CD4-positive, alpha-beta T cell treated with Interleukin-15 for 1 hour (primary cell): Measurements from ENCODE around the gene ESYT3.
"Not testable (repeated sequence)": the region's sequence is repeated elsewhere in the genome, so short reads cannot be mapped to it uniquely, and the experiment has no call there.

ENCODE experiments used
- DNase-seq: peaks from one replicate; pipeline ENCODE4 v3.0.0-alpha.2; 2020

The ESYT3 gene

GRCh38 chr3:138408751-138409570 lies 25.5 kb upstream of the ESYT3 start:
- no peak for DNase-seq

- DNase-seq: peak; percentile 24
Observed at GRCh38 chr3:138412821-138413551, 21.4 kb upstream of the ESYT3 start.

GRCh38 chr3:138416236-138416635 lies 18.2 kb upstream of the ESYT3 start:
- DNase-seq: not testable (repeated sequence)

GRCh38 chr3:138417559-138417982 lies 16.8 kb upstream of the ESYT3 start:
- DNase-seq: peak; percentile 43

GRCh38 chr3:138418601-138419206 lies 15.7 kb upstream of the ESYT3 start:
- no peak for DNase-seq

GRCh38 chr3:138423316-138423715 lies 11.1 kb upstream of the ESYT3 start:
- DNase-seq: no peak

GRCh38 chr3:138424323-138424722 lies 10.1 kb upstream of the ESYT3 start:
- no peak for DNase-seq

GRCh38 chr3:138426211-138426610 lies 8.2 kb upstream of the ESYT3 start:
- DNase-seq: no peak

GRCh38 chr3:138426754-138427153 lies 7.7 kb upstream of the ESYT3 start:
- DNase-seq: not testable (repeated sequence)

- no peak for DNase-seq
Observed at GRCh38 chr3:138429665-138430064, 4.8 kb upstream of the ESYT3 start.

- DNase-seq: no peak
Observed at GRCh38 chr3:138432576-138433240, 1.7 kb upstream of the ESYT3 start.

GRCh38 chr3:138433892-138434275 lies 532 bp upstream of the ESYT3 start:
- no peak for DNase-seq

GRCh38 chr3:138434875-138435772 lies 708 bp downstream of the ESYT3 start:
- no peak for DNase-seq

GRCh38 chr3:138435840-138436239 lies 1.4 kb downstream of the ESYT3 start:
- DNase-seq: no peak

GRCh38 chr3:138437281-138437680 lies 2.9 kb downstream of the ESYT3 start:
- DNase-seq: no peak

GRCh38 chr3:138438896-138439295 lies 4.5 kb downstream of the ESYT3 start:
- no peak for DNase-seq

- no peak for DNase-seq
Observed at GRCh38 chr3:138439646-138440045, 5.2 kb downstream of the ESYT3 start.

- no peak for DNase-seq
Observed at GRCh38 chr3:138440121-138440521, 5.7 kb downstream of the ESYT3 start.

GRCh38 chr3:138440596-138440995 lies 6.2 kb downstream of the ESYT3 start:
- no peak for DNase-seq

- no peak for DNase-seq
Observed at GRCh38 chr3:138441256-138441655, 6.8 kb downstream of the ESYT3 start.

- no peak for DNase-seq
Observed at GRCh38 chr3:138441742-138442141, 7.3 kb downstream of the ESYT3 start.

- DNase-seq: no peak
Observed at GRCh38 chr3:138442433-138442832, 8.0 kb downstream of the ESYT3 start.
